ENCODE results near the gene TSR3. TPM values are rescaled to one million over a fixed set of nuclear protein-coding genes. Genes with fewer than 3 reads are reported as not detected.

TSR3 gene
- polyA plus RNA-seq, 5 donors: 30.4 to 68.5 (median 42.7) TPM

GRCh38 chr16:1311212-1311737, 40.4 kb downstream of the TSR3 start:
- DNase-seq: no peak

GRCh38 chr16:1310832-1311200, 40.9 kb downstream of the TSR3 start:
- no peak for DNase-seq

GRCh38 chr16:1309888-1310831, 41.5 kb downstream of the TSR3 start:
- no peak for DNase-seq

- peak; percentile 100 for DNase-seq
These were observed 42.4 kb downstream of the TSR3 start, which contains the start of gene UBE2I for GRCh38 chr16:1308977-1309885. Gene UBE2I, plus strand, starts transcription at chr16:1309636. Its CDS starts 4,395 bp downstream, at chr16:1314031.

- DNase-seq: peak; percentile 48 to 56
These were observed 43.4 kb downstream of the TSR3 start for GRCh38 chr16:1308036-1308976.

- DNase-seq: no peak
These were observed 45.3 kb downstream of the TSR3 start for GRCh38 chr16:1306334-1306733.

- no peak for DNase-seq
These were observed 45.9 kb downstream of the TSR3 start for GRCh38 chr16:1305823-1306222.

GRCh38 chr16:1301562-1301961, 50.1 kb downstream of the TSR3 start:
- no peak for DNase-seq

- DNase-seq: peak in 1 of 2 donors; percentile 22
These were observed 50.8 kb downstream of the TSR3 start for GRCh38 chr16:1300664-1301476.

GRCh38 chr16:1299868-1300203, 51.8 kb downstream of the TSR3 start:
- no peak for DNase-seq

Other genes starting within 250 kb of the TSR3 start
- gene CACNA1H, start 198.8 kb downstream of the TSR3 start, polyA plus RNA-seq (ENCODE audit: insufficient read depth in 1 of 5, insufficient read length in 5 of 5, low replicate concordance in 1 of 5): 1 to 10 TPM; 3.1 to 9.3 (median 4.7) TPM
- under 1 TPM in 4 of 5 donors, not detected in 1; 0.29 to 0.60 (median 0.37) TPM for gene TPSG1, start 126.6 kb downstream of the TSR3 start, polyA plus RNA-seq (ENCODE audit: insufficient read depth in 1 of 5, insufficient read length in 5 of 5, low replicate concordance in 1 of 5)
- under 1 TPM in 3 of 5 donors, not detected in 2; 0.13 to 0.19 (median 0.19) TPM for gene TPSB2, start 121.7 kb downstream of the TSR3 start, polyA plus RNA-seq (ENCODE audit: insufficient read depth in 1 of 5, insufficient read length in 5 of 5, low replicate concordance in 1 of 5)
- under 1 TPM in 1 of 5 donors, not detected in 4; 0.27 TPM for gene TPSAB1, start 111.2 kb downstream of the TSR3 start, polyA plus RNA-seq (ENCODE audit: insufficient read depth in 1 of 5, insufficient read length in 5 of 5, low replicate concordance in 1 of 5)
- under 1 TPM in 1 of 5 donors, not detected in 4; 0.15 TPM for gene TPSD1, start 95.8 kb downstream of the TSR3 start, polyA plus RNA-seq (ENCODE audit: insufficient read depth in 1 of 5, insufficient read length in 5 of 5, low replicate concordance in 1 of 5)
- 100 to 1,000 TPM; 148 to 169 (median 160) TPM for gene UBE2I, start 42.2 kb downstream of the TSR3 start, polyA plus RNA-seq (ENCODE audit: insufficient read depth in 1 of 5, insufficient read length in 5 of 5, low replicate concordance in 1 of 5)
- gene BAIAP3, start 18.2 kb downstream of the TSR3 start, polyA plus RNA-seq (ENCODE audit: insufficient read depth in 1 of 5, insufficient read length in 5 of 5, low replicate concordance in 1 of 5): 1 to 10 TPM; 2.2 to 6.9 (median 4.2) TPM
- 10 to 100 TPM; 28.2 to 56.6 (median 45.1) TPM for gene GNPTG, start 53 bp upstream of the TSR3 start, polyA plus RNA-seq (ENCODE audit: insufficient read depth in 1 of 5, insufficient read length in 5 of 5, low replicate concordance in 1 of 5)
- 10 to 100 TPM; 16.5 to 25.1 (median 19.0) TPM for gene UNKL, start 62.8 kb upstream of the TSR3 start, polyA plus RNA-seq (ENCODE audit: insufficient read depth in 1 of 5, insufficient read length in 5 of 5, low replicate concordance in 1 of 5)
- 10 to 100 TPM; 10.7 to 16.2 (median 12.1) TPM for gene UQCC4, start 68.9 kb upstream of the TSR3 start, polyA plus RNA-seq (ENCODE audit: insufficient read depth in 1 of 5, insufficient read length in 5 of 5, low replicate concordance in 1 of 5)
- 1 to 10 TPM in 4 of 5 donors, under 1 TPM in 1; 0.81 to 3.6 (median 3.2) TPM for gene PERCC1, start 79.2 kb upstream of the TSR3 start, polyA plus RNA-seq (ENCODE audit: insufficient read depth in 1 of 5, insufficient read length in 5 of 5, low replicate concordance in 1 of 5)
- 1 to 10 TPM; 4.0 to 10.0 (median 9.4) TPM for gene CCDC154, start 92.7 kb upstream of the TSR3 start, polyA plus RNA-seq (ENCODE audit: insufficient read depth in 1 of 5, insufficient read length in 5 of 5, low replicate concordance in 1 of 5)
- 10 to 100 TPM; 21.5 to 42.1 (median 28.5) TPM for gene CLCN7, start 123.2 kb upstream of the TSR3 start, polyA plus RNA-seq (ENCODE audit: insufficient read depth in 1 of 5, insufficient read length in 5 of 5, low replicate concordance in 1 of 5)
- under 1 TPM in 2 of 5 donors, not detected in 3; 0.15 to 0.18 TPM for gene PTX4, start 137.1 kb upstream of the TSR3 start, polyA plus RNA-seq (ENCODE audit: insufficient read depth in 1 of 5, insufficient read length in 5 of 5, low replicate concordance in 1 of 5)
- gene TELO2, start 141.5 kb upstream of the TSR3 start, polyA plus RNA-seq (ENCODE audit: insufficient read depth in 1 of 5, insufficient read length in 5 of 5, low replicate concordance in 1 of 5): 10 to 100 TPM; 18.0 to 51.4 (median 35.5) TPM
- 10 to 100 TPM; 15.3 to 25.1 (median 17.9) TPM for gene TMEM204, start 181.8 kb upstream of the TSR3 start, polyA plus RNA-seq (ENCODE audit: insufficient read depth in 1 of 5, insufficient read length in 5 of 5, low replicate concordance in 1 of 5)

All from right lung (tissue), 5 donors.